Peyer's patch (tissue), 4 donors: Measurements from ENCODE around the gene QRFP. TPM values are rescaled to one million over a fixed set of nuclear protein-coding genes. Genes with fewer than 3 reads are reported as not detected.
A peak's percentile ranks its signal among the peaks of the same experiment; 100 is the strongest.

ENCODE experiments used
- DNase-seq, 3 donors: peaks; one replicate each; pipeline ENCODE4 v3.0.0-alpha.2; 2017 to 2019
- H3K27ac ChIP-seq, 4 donors: fragments of 200-600 bp; sonication (generic); one replicate each; pipeline ENCODE4 v1.5.1; 2016 to 2019
- H3K27me3 ChIP-seq, 2 donors: fragments of 200-600 bp; sonication (generic); one replicate each; pipeline ENCODE4 v1.5.1; 2019
- H3K36me3 ChIP-seq, 3 donors: fragments of 200-600 bp; sonication (generic); one replicate each; pipeline ENCODE4 v1.5.1; 2016 to 2019
- H3K4me1 ChIP-seq, 4 donors: fragments of 200-600 bp; sonication (generic); one replicate each; pipeline ENCODE4 v1.5.1; 2016 to 2019
- H3K4me3 ChIP-seq, 4 donors: fragments of 200-600 bp; sonication (generic); 1 replicate in 3 of 4; 2 replicates in 1 of 4; pipeline ENCODE4 v1.5.1; 2016 to 2019; ENCODE audit warnings: mild to moderate bottlenecking in 1 of 4
- H3K9me3 ChIP-seq, 4 donors: fragments of 200-600 bp; sonication (generic); one replicate each; pipeline ENCODE4 v1.5.1; 2016 to 2019; ENCODE audit warnings: mild to moderate bottlenecking in 1 of 4
- POLR2A ChIP-seq, 2 donors: fragments of 450-650 bp; IDR thresholded peaks; one replicate each; pipeline ENCODE4 v1.5.1; 2017; ENCODE audit warnings: antibody characterized with exemption in 2 of 2, mild to moderate bottlenecking in 2 of 2, moderate library complexity in 2 of 2
- total RNA-seq, 4 donors: library from RNA; depleted of rRNA; stranded (reverse); fragments of >200 nt; gene quantifications; one replicate each; pipeline ENCODE4 v1.1.0, GENCODE V29; 2016
- TF ChIP-seq, protein P1 (sequence below), 6 experiments: fragments of 450-650 bp in 4 of 6; fragments of 200-600 bp in 2 of 6; sonication (generic) in 1 of 6; IDR thresholded peaks; one replicate each; pipeline ENCODE4 v1.5.1; 2017 to 2019; ENCODE audit warnings: antibody characterized with exemption in 6 of 6, mild to moderate bottlenecking in 3 of 6, moderate library complexity in 1 of 6

QRFP gene
- total RNA-seq, 4 donors from 2014 or later, result not detected

DNA sequence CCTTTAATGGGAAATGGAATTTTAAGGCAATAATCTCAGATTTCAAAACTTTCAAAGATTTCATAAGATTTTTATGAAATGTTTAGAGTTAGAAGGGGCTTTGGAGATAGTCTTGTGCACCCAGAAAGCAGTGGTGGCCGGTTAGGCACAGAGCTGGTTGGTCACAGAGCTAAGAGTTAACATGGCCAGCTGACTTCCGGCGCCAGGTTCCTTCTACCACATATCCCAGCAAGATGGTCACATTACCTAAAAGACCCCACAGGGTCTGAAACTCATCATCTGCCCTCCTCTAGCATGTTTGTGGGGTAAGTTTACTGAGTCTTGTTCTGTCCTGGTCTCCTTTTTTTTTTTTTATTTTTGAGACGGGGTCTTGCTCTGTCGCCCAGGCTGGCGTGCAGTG is 19.3 kb downstream of the QRFP start:
- H3K27me3 ChIP-seq, result no peaks in the 10 kb centered on the region
- peaks cover 0 to 16% (median 3%) of the 10 kb centered on the region in 4 donors for H3K4me1 ChIP-seq
- H3K36me3 ChIP-seq, result peaks cover 0 to 98% (median 0%) of the 10 kb centered on the region in 3 donors
- peak in 1 of 3 donors; percentile 3 for DNase-seq
- no peaks in the 10 kb centered on the region for H3K9me3 ChIP-seq
- no peak overlapping the region for H3K27ac ChIP-seq
- no peak overlapping the region for H3K4me3 ChIP-seq
- TF ChIP-seq, protein P1, sequence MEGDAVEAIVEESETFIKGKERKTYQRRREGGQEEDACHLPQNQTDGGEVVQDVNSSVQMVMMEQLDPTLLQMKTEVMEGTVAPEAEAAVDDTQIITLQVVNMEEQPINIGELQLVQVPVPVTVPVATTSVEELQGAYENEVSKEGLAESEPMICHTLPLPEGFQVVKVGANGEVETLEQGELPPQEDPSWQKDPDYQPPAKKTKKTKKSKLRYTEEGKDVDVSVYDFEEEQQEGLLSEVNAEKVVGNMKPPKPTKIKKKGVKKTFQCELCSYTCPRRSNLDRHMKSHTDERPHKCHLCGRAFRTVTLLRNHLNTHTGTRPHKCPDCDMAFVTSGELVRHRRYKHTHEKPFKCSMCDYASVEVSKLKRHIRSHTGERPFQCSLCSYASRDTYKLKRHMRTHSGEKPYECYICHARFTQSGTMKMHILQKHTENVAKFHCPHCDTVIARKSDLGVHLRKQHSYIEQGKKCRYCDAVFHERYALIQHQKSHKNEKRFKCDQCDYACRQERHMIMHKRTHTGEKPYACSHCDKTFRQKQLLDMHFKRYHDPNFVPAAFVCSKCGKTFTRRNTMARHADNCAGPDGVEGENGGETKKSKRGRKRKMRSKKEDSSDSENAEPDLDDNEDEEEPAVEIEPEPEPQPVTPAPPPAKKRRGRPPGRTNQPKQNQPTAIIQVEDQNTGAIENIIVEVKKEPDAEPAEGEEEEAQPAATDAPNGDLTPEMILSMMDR (IDR thresholded peaks at IDR 0.05), result no peak
- TF ChIP-seq POLR2A (IDR thresholded peaks at IDR 0.05), result no peak

DNA sequence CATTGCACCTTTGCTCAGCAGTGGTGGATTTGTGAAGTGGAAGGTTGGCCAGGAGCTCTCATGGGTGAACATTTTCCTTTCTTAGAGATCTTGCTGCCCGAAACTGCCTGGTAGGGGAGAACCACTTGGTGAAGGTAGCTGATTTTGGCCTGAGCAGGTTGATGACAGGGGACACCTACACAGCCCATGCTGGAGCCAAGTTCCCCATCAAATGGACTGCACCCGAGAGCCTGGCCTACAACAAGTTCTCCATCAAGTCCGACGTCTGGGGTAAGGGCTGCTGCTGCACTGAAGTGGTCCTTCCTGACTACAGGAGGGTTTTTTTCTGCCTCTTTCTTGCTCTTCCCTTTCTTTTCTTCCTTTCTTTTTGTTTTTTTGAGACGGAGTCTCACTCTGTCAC is 21.8 kb downstream of the QRFP start:
- no peaks in the 10 kb centered on the region for H3K27me3 ChIP-seq
- peaks cover 0 to 23% (median 3%) of the 10 kb centered on the region in 4 donors for H3K4me1 ChIP-seq
- no peak for DNase-seq
- no peak for TF ChIP-seq POLR2A (IDR thresholded peaks at IDR 0.05)
- TF ChIP-seq, protein P1 (IDR thresholded peaks at IDR 0.05), result no peak
- peaks cover 0 to 81% (median 0%) of the 10 kb centered on the region in 3 donors for H3K36me3 ChIP-seq
- H3K4me3 ChIP-seq, result no peak overlapping the region
- H3K9me3 ChIP-seq, result no peaks in the 10 kb centered on the region
- H3K27ac ChIP-seq, result no peak overlapping the region

DNA sequence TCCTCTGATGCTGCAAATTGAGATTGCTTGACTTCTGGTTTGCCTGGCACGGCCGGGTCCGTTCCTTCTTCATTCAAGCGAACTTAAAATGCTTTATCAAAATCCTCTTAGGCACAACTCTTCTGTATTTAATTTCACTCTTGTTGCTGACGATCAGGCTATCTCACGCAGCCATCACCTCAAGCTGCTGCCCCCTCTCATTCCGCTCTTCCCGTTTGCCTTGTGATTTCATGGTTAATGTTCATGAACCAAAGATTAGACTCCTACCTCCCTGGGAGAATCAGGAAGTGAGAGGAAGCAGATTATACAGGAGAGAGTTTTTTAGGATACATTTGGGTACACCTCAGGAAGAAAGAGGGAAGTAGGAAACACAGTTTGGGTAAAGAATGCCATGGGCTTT is 22.6 kb downstream of the QRFP start:
- Histone ChIP-seq H3K36me3 (peaks cover 0 to 73% (median 0%) of the 10 kb centered on the region in 3 donors), H3K9me3 (no peaks in the 10 kb centered on the region), H3K4me3 (no peak overlapping the region), H3K4me1 (peaks cover 0 to 28% (median 3%) of the 10 kb centered on the region in 4 donors), H3K27ac (peak overlapping the region in 2 of 4 donors; percentile 5 to 51), H3K27me3 (no peaks in the 10 kb centered on the region)
- DNase-seq, result no peak
- TF ChIP-seq, protein P1 (IDR thresholded peaks at IDR 0.05), result no peak
- TF ChIP-seq POLR2A (IDR thresholded peaks at IDR 0.05), result no peak

DNA sequence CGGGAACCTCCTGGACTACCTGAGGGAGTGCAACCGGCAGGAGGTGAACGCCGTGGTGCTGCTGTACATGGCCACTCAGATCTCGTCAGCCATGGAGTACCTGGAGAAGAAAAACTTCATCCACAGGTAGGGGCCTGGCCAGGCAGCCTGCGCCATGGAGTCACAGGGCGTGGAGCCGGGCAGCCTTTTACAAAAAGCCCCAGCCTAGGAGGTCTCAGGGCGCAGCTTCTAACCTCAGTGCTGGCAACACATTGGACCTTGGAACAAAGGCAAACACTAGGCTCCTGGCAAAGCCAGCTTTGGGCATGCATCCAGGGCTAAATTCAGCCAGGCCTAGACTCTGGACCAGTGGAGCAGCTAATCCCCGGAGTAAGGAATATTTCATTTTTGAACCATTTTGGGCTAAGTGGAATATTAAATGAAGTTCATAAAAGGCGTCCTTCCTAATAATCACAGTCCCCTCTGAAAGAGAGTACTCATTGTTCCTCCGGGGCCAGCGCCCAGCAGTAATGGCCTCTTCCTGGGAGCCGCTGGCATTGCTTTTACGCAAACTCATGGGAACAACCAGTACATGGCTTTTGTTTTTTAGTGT is 23.6 kb downstream of the QRFP start:
- no peak overlapping the region for H3K4me3 ChIP-seq
- H3K4me1 ChIP-seq, result peaks cover 0 to 28% (median 3%) of the 10 kb centered on the region in 4 donors
- H3K27ac ChIP-seq, result peak overlapping the region in 3 of 4 donors; percentile 46 to 51 (median 48)
- TF ChIP-seq POLR2A (IDR thresholded peaks at IDR 0.05), result no peak
- TF ChIP-seq, protein P1 (IDR thresholded peaks at IDR 0.05), result no peak
- H3K9me3 ChIP-seq, result no peaks in the 10 kb centered on the region
- DNase-seq, result peak in 2 of 3 donors; percentile 74 to 78
- H3K36me3 ChIP-seq, result peaks cover 0 to 63% (median 0%) of the 10 kb centered on the region in 3 donors
- no peaks in the 10 kb centered on the region for H3K27me3 ChIP-seq

DNA sequence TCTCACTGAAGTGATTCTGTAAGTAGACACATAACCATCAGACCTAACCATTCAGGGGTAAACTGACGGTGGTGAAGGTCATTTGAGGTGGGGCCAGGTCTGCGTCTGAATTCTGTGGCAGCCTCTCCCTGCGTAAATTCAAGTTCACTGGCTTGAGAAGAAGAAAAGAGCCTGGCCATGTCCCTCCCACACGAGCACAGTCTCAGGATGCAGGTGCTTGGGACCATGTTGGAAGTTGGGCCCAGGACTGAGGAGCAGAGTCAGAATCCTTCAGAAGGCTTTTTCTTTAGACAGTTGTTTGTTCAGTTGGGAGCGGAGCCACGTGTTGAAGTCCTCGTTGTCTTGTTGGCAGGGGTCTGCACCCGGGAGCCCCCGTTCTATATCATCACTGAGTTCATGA is 24.1 kb downstream of the QRFP start:
- H3K4me3 ChIP-seq, result no peak overlapping the region
- peaks cover 0 to 58% (median 0%) of the 10 kb centered on the region in 3 donors for H3K36me3 ChIP-seq
- no peaks in the 10 kb centered on the region for H3K27me3 ChIP-seq
- H3K27ac ChIP-seq, result peak overlapping the region in 3 of 4 donors; percentile 46 to 51 (median 48)
- peaks cover 0 to 30% (median 3%) of the 10 kb centered on the region in 4 donors for H3K4me1 ChIP-seq
- no peak for TF ChIP-seq POLR2A (IDR thresholded peaks at IDR 0.05)
- TF ChIP-seq, protein P1 (IDR thresholded peaks at IDR 0.05), result no peak
- no peaks in the 10 kb centered on the region for H3K9me3 ChIP-seq
- no peak for DNase-seq
